Retinal pigment epithelial cell (primary cell): ENCODE data around the gene PCDHB6.
"Not testable (repeated sequence)": the region's sequence is repeated elsewhere in the genome, so short reads cannot be mapped to it uniquely, and the experiment has no call there.

ENCODE experiments used
- DNase-seq: peaks from one replicate; pipeline ENCODE4 v3.0.0-alpha.2; 2010; ENCODE audit warnings: low read depth
- H3K4me3 ChIP-seq: 2 replicates; pipeline ENCODE4 v1.5.1; 2011; ENCODE audit warnings: mild to moderate bottlenecking, low read length, control low read depth, moderate library complexity
- CTCF ChIP-seq: conservative IDR thresholded peaks from 2 replicates; pipeline ENCODE4 v1.5.1; 2011; ENCODE audit warnings: low read depth, low read length, control low read depth, inconsistent platforms

The PCDHB6 gene

GRCh38 chr5:141180313-141180712 is 30.5 kb downstream of the PCDHB6 start:
- DNase-seq = no peak
- no peak overlapping the region for H3K4me3 ChIP-seq
- TF ChIP-seq CTCF = no peak

GRCh38 chr5:141182248-141182647 is 32.4 kb downstream of the PCDHB6 start, which contains the start of gene PCDHB16:
Gene PCDHB16, plus strand, starts transcription at chr5:141182387. Its CDS starts 173 bp downstream, at chr5:141182560.
- TF ChIP-seq CTCF = peak; percentile 20
- no peak for DNase-seq
- peak within 1 kb of the TSS; percentile 8 for H3K4me3 ChIP-seq

- H3K4me3 ChIP-seq, DNase-seq: not testable (repeated sequence)
Measured at GRCh38 chr5:141184117-141184855, 34.4 kb downstream of the PCDHB6 start.

GRCh38 chr5:141186897-141187512 is 37.1 kb downstream of the PCDHB6 start, which contains the start of gene PCDHB9:
Gene PCDHB9, plus strand, starts transcription at chr5:141187161. Its CDS starts 158 bp downstream, at chr5:141187319.
- H3K4me3 ChIP-seq = no peak within 1 kb of the TSS
- TF ChIP-seq CTCF = peak; percentile 34
- DNase-seq = no peak

GRCh38 chr5:141188682-141189081 is 38.8 kb downstream of the PCDHB6 start:
- not testable (repeated sequence) for DNase-seq, H3K4me3 ChIP-seq

GRCh38 chr5:141189131-141189530 is 39.3 kb downstream of the PCDHB6 start:
- not testable (repeated sequence) for DNase-seq

GRCh38 chr5:141192110-141192725 is 42.4 kb downstream of the PCDHB6 start, which contains the start of gene PCDHB10:
Gene PCDHB10, plus strand, starts transcription at chr5:141192353. Its CDS starts 200 bp downstream, at chr5:141192553.
- no peak for DNase-seq
- TF ChIP-seq CTCF = peak; percentile 21

More at GRCh38 chr5:141189131-141189530, 39.3 kb downstream of the PCDHB6 start:
- H3K4me3 ChIP-seq = not testable (repeated sequence)

GRCh38 chr5:141194332-141194731 is 44.5 kb downstream of the PCDHB6 start:
- DNase-seq, H3K4me3 ChIP-seq: not testable (repeated sequence)

More at GRCh38 chr5:141192110-141192725, 42.4 kb downstream of the PCDHB6 start, which contains the start of gene PCDHB10:
- no peak within 1 kb of the TSS for H3K4me3 ChIP-seq

GRCh38 chr5:141196363-141196762 is 46.5 kb downstream of the PCDHB6 start:
- no peak for DNase-seq
- H3K4me3 ChIP-seq = no peak overlapping the region
- no peak for TF ChIP-seq CTCF
